DOHH2 (cell line): Measurements from ENCODE around the gene OR2S2.

Experiments used
- CTCF ChIP-seq: fragments of 200-600 bp; sonication (generic); IDR thresholded peaks from one replicate; pipeline ENCODE4 v1.5.1; 2014; ENCODE audit warnings: antibody characterized with exemption, mild to moderate bottlenecking, low read depth, low read length; ENCODE audit not compliant: poor library complexity, severe bottlenecking
- EZH2phosphoT487 ChIP-seq: fragments of 200-600 bp; sonication (generic); IDR thresholded peaks from 2 replicates; pipeline ENCODE4 v1.6.1; 2017; ENCODE audit warnings: borderline replicate concordance, mild to moderate bottlenecking, antibody characterized with exemption, low read length, moderate library complexity, mixed read lengths

- TF ChIP-seq CTCF (no peak), EZH2phosphoT487 (no peak)
Observed at GRCh38 chr9:35967042-35967441, 9.1 kb upstream of the OR2S2 start.
